Endothelial cell of umbilical vein (primary cell): ENCODE results near the gene HPGD. TPM values are rescaled to one million over a fixed set of nuclear protein-coding genes. Genes with fewer than 3 reads are reported as not detected.

Experiments used
- BruUV-seq: library from RNA; stranded (reverse); fragments of 400-500 nt; replicated peaks from 2 replicates; lab custom pipeline; 2021; lab: Mats Ljungman, UMichigan
- CTCF ChIA-PET: fragments of 300-600, 350-600 bp; sonication (Branson Sonifier 250); formaldehyde crosslinking; loops from one replicate; lab custom pipeline; 2021; ENCODE audit warnings: antibody characterized with exemption, inconsistent platforms; lab: Charles Lee
- POLR2A ChIA-PET: fragments of 300-600, 350-600 bp; sonication (Branson Sonifier 250); formaldehyde crosslinking; loops from one replicate; lab custom pipeline; 2021; ENCODE audit warnings: antibody characterized with exemption, inconsistent platforms; lab: Charles Lee
- DNase-seq: peaks from one replicate; pipeline ENCODE4 v3.0.0-alpha.2; 2011; ENCODE audit warnings: low read depth, low spot score
- FAIRE-seq: peaks from 2 replicates; lab custom pipeline; 2011; peaks lifted over from hg19 to GRCh38; lab: Jason Lieb, UNC
- H2AFZ ChIP-seq: 2 replicates; pipeline ENCODE4 v1.6.0; 2012; ENCODE audit warnings: low read depth, low read length, control low read depth, inconsistent platforms
- H3K27ac ChIP-seq: 2 replicates; pipeline ENCODE4 v1.5.1; 2011; ENCODE audit warnings: low read depth, mild to moderate bottlenecking, control low read depth, low read length, moderate library complexity; ENCODE audit not compliant: insufficient read depth
- H3K27me3 ChIP-seq, 2 experiments: 2 replicates each; pipeline versions ENCODE4 v1.6.0 to v1.6.1; 2011; ENCODE audit warnings: low read length in 2 of 2, mixed read lengths in 1 of 2; ENCODE audit not compliant: control insufficient read depth in 2 of 2, insufficient read depth in 2 of 2
- H3K36me3 ChIP-seq, 2 experiments: 2 replicates in 1 of 2; 3 replicates in 1 of 2; pipeline ENCODE4 v1.5.1; 2011; ENCODE audit warnings: low read length in 2 of 2, mild to moderate bottlenecking in 1 of 2, moderate library complexity in 1 of 2; ENCODE audit not compliant: control insufficient read depth in 2 of 2, insufficient read depth in 2 of 2; ENCODE audit errors: extremely low read depth in 1 of 2
- H3K4me1 ChIP-seq: 3 replicates; pipeline ENCODE4 v1.5.1; 2011; ENCODE audit warnings: mild to moderate bottlenecking, low read length; ENCODE audit not compliant: control insufficient read depth, insufficient read depth; ENCODE audit errors: extremely low read depth
- H3K4me2 ChIP-seq: 2 replicates; pipeline ENCODE4 v1.6.1; 2011; ENCODE audit warnings: low read length, control low read depth, mixed read lengths; ENCODE audit not compliant: insufficient read depth
- H3K4me3 ChIP-seq, 3 experiments: fragments of 200-600 bp in 1 of 3; sonication (generic), shearing (Covaris generic) in 1 of 3; replicated peaks in 1 of 3; 2 replicates each; pipeline ENCODE4 v1.5.1; 2011 to 2016; ENCODE audit warnings: control low read depth in 3 of 3, low read length in 3 of 3, mild to moderate bottlenecking in 2 of 3, inconsistent platforms in 1 of 3, low read depth in 1 of 3, moderate library complexity in 1 of 3; ENCODE audit not compliant: insufficient read depth in 1 of 3
- H3K79me2 ChIP-seq: 2 replicates; pipeline ENCODE4 v1.6.0; 2012; ENCODE audit warnings: low read length, inconsistent platforms; ENCODE audit not compliant: control insufficient read depth, insufficient read depth
- H3K9ac ChIP-seq: replicated peaks from 2 replicates; pipeline ENCODE3; 2011; ENCODE audit warnings: low read length, control low read depth; ENCODE audit not compliant: insufficient read depth; ENCODE audit errors: extremely low read depth
- H3K9me1 ChIP-seq: replicated peaks from 3 replicates; pipeline ENCODE4 v1.6.0; 2011; ENCODE audit warnings: mild to moderate bottlenecking, low read length; ENCODE audit not compliant: control insufficient read depth, insufficient read depth; ENCODE audit errors: extremely low read depth
- H3K9me3 ChIP-seq: replicated peaks from 2 replicates; pipeline ENCODE4 v1.5.1; 2012; ENCODE audit warnings: low read length, inconsistent platforms; ENCODE audit not compliant: control insufficient read depth, insufficient read depth
- H4K20me1 ChIP-seq: replicated peaks from 2 replicates; pipeline ENCODE3; 2011; ENCODE audit warnings: mild to moderate bottlenecking, low read length; ENCODE audit not compliant: control insufficient read depth, insufficient read depth; ENCODE audit errors: extremely low read depth
- EZH2 ChIP-seq: IDR thresholded peaks from 2 replicates; pipeline ENCODE4 v1.6.1; 2012; ENCODE audit warnings: borderline replicate concordance, low read depth, mild to moderate bottlenecking, moderate library complexity, low read length, inconsistent platforms; ENCODE audit not compliant: severe bottlenecking
- FOS ChIP-seq: IDR thresholded peaks from 2 replicates; pipeline ENCODE4 v1.6.1; 2011; ENCODE audit warnings: mild to moderate bottlenecking, low read length, moderate library complexity, borderline replicate concordance; ENCODE audit not compliant: insufficient read depth
- GATA2 ChIP-seq: IDR thresholded peaks from 2 replicates; pipeline ENCODE4 v1.7.0; 2011; ENCODE audit warnings: low read depth, mild to moderate bottlenecking, moderate library complexity, mixed read lengths, low read length; ENCODE audit not compliant: insufficient read length, insufficient read depth
- JUN ChIP-seq: IDR thresholded peaks from 2 replicates; pipeline ENCODE4 v1.6.1; 2011; ENCODE audit warnings: borderline replicate concordance, low read depth; ENCODE audit not compliant: insufficient read length, insufficient read depth
- MAX ChIP-seq: IDR thresholded peaks from 2 replicates; pipeline ENCODE4 v1.6.1; 2011; ENCODE audit not compliant: insufficient read depth, insufficient read length
- MYC ChIP-seq: IDR thresholded peaks from one replicate; pipeline ENCODE4 v1.6.1; 2011; ENCODE audit warnings: mild to moderate bottlenecking, low read depth, low read length
- POLR2A ChIP-seq: IDR thresholded peaks from 2 replicates; pipeline ENCODE4 v1.6.1; 2012; ENCODE audit warnings: low read depth, mild to moderate bottlenecking, control low read depth, low read length
- POLR2AphosphoS5 ChIP-seq: IDR thresholded peaks from 2 replicates; pipeline ENCODE4 v1.6.1; 2012; ENCODE audit warnings: low read depth, mild to moderate bottlenecking, control low read depth, low read length, moderate library complexity; ENCODE audit not compliant: insufficient read depth
- dilution Hi-C: fragments of 300-500 bp; cut with MboI; formaldehyde crosslinking; loops from one replicate; pipeline ENCODE4 v1.15.0; 2019; ENCODE audit warnings: low sequenced_read_pairs; ENCODE audit not compliant: extremely low pct_ligation_motif_present
- intact Hi-C: fragments of 100-400 bp; cut with micrococcal nuclease; formaldehyde crosslinking; loops from one replicate; pipeline ENCODE4 v1.10.0; 2022
- polyA plus RNA-seq, 4 experiments: library from polyadenylated mRNA; depleted of rRNA in 3 of 4; stranded (reverse) in 3 of 4; unstranded in 1 of 4; fragments of >200 nt; gene quantifications; 2 replicates each; pipeline versions ENCODE4 v1.2.1 to v1.2.3, GENCODE V29; 2011 to 2012; ENCODE audit warnings: missing spikeins in 1 of 4
- total RNA-seq: library from RNA; stranded (reverse); gene quantifications from 2 replicates; pipeline ENCODE4 v1.2.3, GENCODE V29; 2021
- TF ChIP-seq, protein P1 (sequence below), 2 donors: IDR thresholded peaks; 1 replicate in 1 of 2; 2 replicates in 1 of 2; pipeline ENCODE4 v1.5.1; 2011; ENCODE audit warnings: low read length in 2 of 2, mild to moderate bottlenecking in 2 of 2, moderate library complexity in 2 of 2, control low read depth in 1 of 2, inconsistent platforms in 1 of 2, low read depth in 1 of 2; ENCODE audit not compliant: insufficient read depth in 1 of 2; ENCODE audit errors: extremely low read depth in 1 of 2

Gene HPGD
- total and polyA plus RNA-seq, 2 donors (not counting 3 experiments of a cell fraction or from before 2014, with no cell fraction given) = not detected

GRCh38 chr4:174449152-174449551, 73.1 kb downstream of the HPGD start:
- Histone ChIP-seq H3K36me3 (no peaks in the 10 kb centered on the region), H4K20me1 (no peaks in the 10 kb centered on the region), H3K4me3 (no peak overlapping the region), H3K4me1 (no peaks in the 10 kb centered on the region), H3K9ac (no peak overlapping the region), H3K79me2 (no peaks in the 10 kb centered on the region), H3K9me1 (no peaks in the 10 kb centered on the region), H3K27ac (no peak overlapping the region), H3K27me3 (no peaks in the 10 kb centered on the region), H3K4me2 (no peak overlapping the region), H2AFZ (no peak overlapping the region), H3K9me3 (no peaks in the 10 kb centered on the region)
- POLR2A ChIA-PET = no interaction called here
- CTCF ChIA-PET = no interaction called here
- no peak for FAIRE-seq
- no peak for TF ChIP-seq FOS
- TF ChIP-seq, protein P1, sequence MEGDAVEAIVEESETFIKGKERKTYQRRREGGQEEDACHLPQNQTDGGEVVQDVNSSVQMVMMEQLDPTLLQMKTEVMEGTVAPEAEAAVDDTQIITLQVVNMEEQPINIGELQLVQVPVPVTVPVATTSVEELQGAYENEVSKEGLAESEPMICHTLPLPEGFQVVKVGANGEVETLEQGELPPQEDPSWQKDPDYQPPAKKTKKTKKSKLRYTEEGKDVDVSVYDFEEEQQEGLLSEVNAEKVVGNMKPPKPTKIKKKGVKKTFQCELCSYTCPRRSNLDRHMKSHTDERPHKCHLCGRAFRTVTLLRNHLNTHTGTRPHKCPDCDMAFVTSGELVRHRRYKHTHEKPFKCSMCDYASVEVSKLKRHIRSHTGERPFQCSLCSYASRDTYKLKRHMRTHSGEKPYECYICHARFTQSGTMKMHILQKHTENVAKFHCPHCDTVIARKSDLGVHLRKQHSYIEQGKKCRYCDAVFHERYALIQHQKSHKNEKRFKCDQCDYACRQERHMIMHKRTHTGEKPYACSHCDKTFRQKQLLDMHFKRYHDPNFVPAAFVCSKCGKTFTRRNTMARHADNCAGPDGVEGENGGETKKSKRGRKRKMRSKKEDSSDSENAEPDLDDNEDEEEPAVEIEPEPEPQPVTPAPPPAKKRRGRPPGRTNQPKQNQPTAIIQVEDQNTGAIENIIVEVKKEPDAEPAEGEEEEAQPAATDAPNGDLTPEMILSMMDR (IDR thresholded peaks at IDR 0.05; ENCODE audit: extremely low read depth in 1 of 2, insufficient read depth in 1 of 2, low read depth in 1 of 2, low read length in 2 of 2) = no peak
- TF ChIP-seq POLR2AphosphoS5 = no peak
- TF ChIP-seq POLR2A = no peak
- TF ChIP-seq MAX = no peak
- no peak for TF ChIP-seq MYC
- TF ChIP-seq EZH2 = no peak
- no peak for TF ChIP-seq GATA2
- TF ChIP-seq JUN = no peak
- BruUV-seq = no TSS peak
- no peak for DNase-seq
- dilution Hi-C loops (no loop called here), intact Hi-C loops (no loop called here)
